ENCODE measurements around the gene UST. TPM values are rescaled to one million over a fixed set of nuclear protein-coding genes. Genes with fewer than 3 reads are reported as not detected.

The UST gene
- total RNA-seq, 1 experiment from 2014 or later: 3.9 TPM

GRCh38 chr6:149016716-149017115 is 269.9 kb downstream of the UST start:
- Histone ChIP-seq H3K9me2 (replicated peaks; ENCODE audit: low read length) (no peaks in the 10 kb centered on the region), H3K9me3 (ENCODE audit: low read length) (no peaks in the 10 kb centered on the region), H3K27me3 (ENCODE audit: low read length) (no peaks in the 10 kb centered on the region), H3F3A (ENCODE audit: low read length, unreplicated experiment) (no peaks in the 10 kb centered on the region), H3K4me3 (ENCODE audit: low read length) (no peak overlapping the region), H3K79me2 (ENCODE audit: low read length) (no peaks in the 10 kb centered on the region), H3K27ac (ENCODE audit: low read length) (no peak overlapping the region), H3K4me1 (ENCODE audit: insufficient read depth, low read length) (peaks cover 50% of the 10 kb centered on the region), H2AFZ (ENCODE audit: low read length) (no peak overlapping the region), H3K9ac (ENCODE audit: low read length) (no peak overlapping the region), H3K36me3 (ENCODE audit: low read depth, low read length) (no peaks in the 10 kb centered on the region), H4K20me1 (ENCODE audit: low read length) (no peaks in the 10 kb centered on the region), H3K4me2 (ENCODE audit: low read length) (no peak overlapping the region)
- CTCF ChIA-PET: no interaction called here
- DNase-seq (no peak), ATAC-seq (no peak)
- intact Hi-C loops (cut with micrococcal nuclease): no loop called here
- POLR2A ChIA-PET (ENCODE audit: unreplicated experiment): no interaction called here
- no peak for TF ChIP-seq EZH2phosphoT487 (IDR thresholded peaks at IDR 0.05; ENCODE audit: borderline replicate concordance, low read length)
- TF ChIP-seq EZH2 (IDR thresholded peaks at IDR 0.05; ENCODE audit: low read length, unreplicated experiment): no peak
- TF ChIP-seq CTCF (conservative IDR thresholded peaks at IDR 0.05; ENCODE audit: low read depth, low read length): no peak
- BruUV-seq (replicated peaks): no TSS peak

GRCh38 chr6:149020319-149020718 is 273.5 kb downstream of the UST start:
- peaks cover 25% of the 10 kb centered on the region for H3K4me1 ChIP-seq (ENCODE audit: insufficient read depth, low read length)
- peak overlapping the region; percentile 44 for H3K4me2 ChIP-seq (ENCODE audit: low read length)
- CTCF ChIA-PET: no interaction called here
- peak overlapping the region; percentile 77 for H3K27ac ChIP-seq (ENCODE audit: low read length)
- H3K79me2 ChIP-seq (ENCODE audit: low read length): no peaks in the 10 kb centered on the region
- POLR2A ChIA-PET (ENCODE audit: unreplicated experiment): no interaction called here
- peak overlapping the region; percentile 28; the same call in 1 of the 2 replicates for H3K9ac ChIP-seq (ENCODE audit: low read length)
- H3K9me3 ChIP-seq (ENCODE audit: low read length): no peaks in the 10 kb centered on the region
- no peak overlapping the region for H2AFZ ChIP-seq (ENCODE audit: low read length)
- H3F3A ChIP-seq (ENCODE audit: low read length, unreplicated experiment): no peaks in the 10 kb centered on the region
- TF ChIP-seq EZH2 (IDR thresholded peaks at IDR 0.05; ENCODE audit: low read length, unreplicated experiment) (no peak), EZH2phosphoT487 (IDR thresholded peaks at IDR 0.05; ENCODE audit: borderline replicate concordance, low read length) (no peak), CTCF (conservative IDR thresholded peaks at IDR 0.05; ENCODE audit: low read depth, low read length) (no peak)
- no peaks in the 10 kb centered on the region for H3K9me2 ChIP-seq (replicated peaks; ENCODE audit: low read length)
- H3K36me3 ChIP-seq (ENCODE audit: low read depth, low read length): no peaks in the 10 kb centered on the region
- intact Hi-C loops (cut with micrococcal nuclease): no loop called here
- no TSS peak for BruUV-seq (replicated peaks)
- H3K27me3 ChIP-seq (ENCODE audit: low read length): no peaks in the 10 kb centered on the region
- ATAC-seq (peak; percentile 66), DNase-seq (peak; percentile 64)
- H3K4me3 ChIP-seq (ENCODE audit: low read length): no peak overlapping the region
- H4K20me1 ChIP-seq (ENCODE audit: low read length): no peaks in the 10 kb centered on the region

- TF ChIP-seq EZH2phosphoT487 (IDR thresholded peaks at IDR 0.05; ENCODE audit: borderline replicate concordance, low read length) (no peak), EZH2 (IDR thresholded peaks at IDR 0.05; ENCODE audit: low read length, unreplicated experiment) (no peak), CTCF (conservative IDR thresholded peaks at IDR 0.05; ENCODE audit: low read depth, low read length) (no peak)
- H3K9me3 ChIP-seq (ENCODE audit: low read length): no peaks in the 10 kb centered on the region
- peaks cover 24% of the 10 kb centered on the region for H3K4me1 ChIP-seq (ENCODE audit: insufficient read depth, low read length)
- no peak overlapping the region for H3K9ac ChIP-seq (ENCODE audit: low read length)
- no peak overlapping the region for H3K4me2 ChIP-seq (ENCODE audit: low read length)
- CTCF ChIA-PET: no interaction called here
- no peaks in the 10 kb centered on the region for H3K9me2 ChIP-seq (replicated peaks; ENCODE audit: low read length)
- H3K79me2 ChIP-seq (ENCODE audit: low read length): no peaks in the 10 kb centered on the region
- no peaks in the 10 kb centered on the region for H3K27me3 ChIP-seq (ENCODE audit: low read length)
- DNase-seq: no peak
- H2AFZ ChIP-seq (ENCODE audit: low read length): no peak overlapping the region
- H4K20me1 ChIP-seq (ENCODE audit: low read length): no peaks in the 10 kb centered on the region
- no peak for ATAC-seq
- H3F3A ChIP-seq (ENCODE audit: low read length, unreplicated experiment): no peaks in the 10 kb centered on the region
- intact Hi-C loops (cut with micrococcal nuclease): no loop called here
- no TSS peak for BruUV-seq (replicated peaks)
- H3K27ac ChIP-seq (ENCODE audit: low read length): no peak overlapping the region
- POLR2A ChIA-PET (ENCODE audit: unreplicated experiment): no interaction called here
- H3K4me3 ChIP-seq (ENCODE audit: low read length): no peak overlapping the region
- H3K36me3 ChIP-seq (ENCODE audit: low read depth, low read length): no peaks in the 10 kb centered on the region
Observed at GRCh38 chr6:149024361-149024760, 277.5 kb downstream of the UST start.
